Fibroblast of lung (primary cell): ENCODE data around the gene TRRAP. TPM values are rescaled to one million over a fixed set of nuclear protein-coding genes. Genes with fewer than 3 reads are reported as not detected.

Source experiments
- DNase-seq, 2 donors: peaks; one replicate each; pipeline versions ENCODE4 v3.0.0 to v3.0.0-alpha.2; 2010; ENCODE audit warnings: low read depth in 2 of 2
- H2AFZ ChIP-seq: 2 replicates; pipeline ENCODE4 v1.5.1; 2012; ENCODE audit warnings: low read length, control low read depth, inconsistent platforms
- H3K27ac ChIP-seq: 2 replicates; pipeline ENCODE4 v1.5.1; 2011; ENCODE audit warnings: low read length, control low read depth; ENCODE audit not compliant: insufficient read depth
- H3K27me3 ChIP-seq: 2 replicates; pipeline ENCODE4 v1.5.1; 2011; ENCODE audit warnings: mild to moderate bottlenecking, low read length; ENCODE audit not compliant: control insufficient read depth, insufficient read depth
- H3K36me3 ChIP-seq: 2 replicates; pipeline ENCODE4 v1.5.1; 2011; ENCODE audit warnings: low read length; ENCODE audit not compliant: control insufficient read depth, insufficient read depth
- H3K4me1 ChIP-seq: 2 replicates; pipeline ENCODE4 v1.5.1; 2011; ENCODE audit warnings: low read length; ENCODE audit not compliant: control insufficient read depth, insufficient read depth; ENCODE audit errors: extremely low read depth
- H3K4me2 ChIP-seq: 2 replicates; pipeline ENCODE4 v1.5.1; 2011; ENCODE audit warnings: low read length, control low read depth; ENCODE audit not compliant: insufficient read depth; ENCODE audit errors: extremely low read depth
- H3K4me3 ChIP-seq, 4 experiments: fragments of 200-600 bp in 1 of 4; sonication (generic) in 1 of 4; replicated peaks in 1 of 4; 2 replicates each; pipeline ENCODE4 v1.5.1; 2011 to 2016; ENCODE audit warnings: low read length in 4 of 4, low read depth in 3 of 4, mild to moderate bottlenecking in 3 of 4, control low read depth in 2 of 4, inconsistent platforms in 1 of 4, mixed read lengths in 1 of 4; ENCODE audit not compliant: insufficient read depth in 1 of 4; ENCODE audit errors: control extremely low read depth in 1 of 4
- H3K79me2 ChIP-seq: 2 replicates; pipeline ENCODE4 v1.5.1; 2012; ENCODE audit warnings: mild to moderate bottlenecking, low read length, inconsistent platforms; ENCODE audit not compliant: control insufficient read depth, insufficient read depth
- H3K9ac ChIP-seq: 2 replicates; pipeline ENCODE4 v1.5.1; 2011; ENCODE audit warnings: mild to moderate bottlenecking, low read length, control low read depth; ENCODE audit not compliant: insufficient read depth
- H3K9me3 ChIP-seq: 2 replicates; pipeline ENCODE4 v1.5.1; 2012; ENCODE audit warnings: low read depth, low read length; ENCODE audit not compliant: control insufficient read depth, insufficient read depth
- H4K20me1 ChIP-seq: 2 replicates; pipeline ENCODE4 v1.5.1; 2011; ENCODE audit warnings: low read length; ENCODE audit not compliant: control insufficient read depth, insufficient read depth; ENCODE audit errors: extremely low read depth
- EZH2 ChIP-seq: IDR thresholded peaks from 2 replicates; pipeline ENCODE4 v1.5.1; 2012; ENCODE audit warnings: low read length, control low read depth, mild to moderate bottlenecking; ENCODE audit errors: missing control alignments
- polyA plus RNA-seq, 2 donors: library from polyadenylated mRNA; depleted of rRNA in 1 of 2; stranded (reverse) in 1 of 2; unstranded in 1 of 2; fragments of >200 nt; gene quantifications; 2 replicates each; pipeline ENCODE4 v1.2.1, GENCODE V29; 2011 to 2012; ENCODE audit warnings: missing spikeins in 1 of 2
- total RNA-seq: library from RNA; depleted of rRNA; stranded (reverse); fragments of >200 nt; gene quantifications from 2 replicates; pipeline ENCODE4 v1.2.1, GENCODE V29; 2014
- TF ChIP-seq, protein P1 (sequence below), 2 donors: IDR thresholded peaks in 1 of 2; conservative IDR thresholded peaks in 1 of 2; 1 replicate in 1 of 2; 2 replicates in 1 of 2; pipeline ENCODE4 v1.5.1; 2011 to 2012; ENCODE audit warnings: low read length in 2 of 2, control low read depth in 1 of 2, inconsistent platforms in 1 of 2, low read depth in 1 of 2, mild to moderate bottlenecking in 1 of 2

Gene TRRAP
- total and polyA plus RNA-seq, 2 donors (not counting 1 experiment from before 2014, with no cell fraction given): 11.3 to 20.6 TPM

GRCh38 chr7:98907570-98907969 lies 29.2 kb downstream of the TRRAP start:
- peaks cover 22% of the 10 kb centered on the region for H3K36me3 ChIP-seq

GRCh38 chr7:98908585-98908984 lies 30.3 kb downstream of the TRRAP start:
- Histone ChIP-seq H2AFZ (no peak overlapping the region), H3K4me1 (no peaks in the 10 kb centered on the region), H3K9me3 (no peaks in the 10 kb centered on the region), H3K27me3 (no peaks in the 10 kb centered on the region), H3K36me3 (peaks cover 25% of the 10 kb centered on the region), H4K20me1 (no peaks in the 10 kb centered on the region), H3K4me3 (no peak overlapping the region), H3K4me2 (no peak overlapping the region), H3K27ac (no peak overlapping the region), H3K9ac (no peak overlapping the region), H3K79me2 (no peaks in the 10 kb centered on the region)
- DNase-seq: no peak
- TF ChIP-seq, protein P1, sequence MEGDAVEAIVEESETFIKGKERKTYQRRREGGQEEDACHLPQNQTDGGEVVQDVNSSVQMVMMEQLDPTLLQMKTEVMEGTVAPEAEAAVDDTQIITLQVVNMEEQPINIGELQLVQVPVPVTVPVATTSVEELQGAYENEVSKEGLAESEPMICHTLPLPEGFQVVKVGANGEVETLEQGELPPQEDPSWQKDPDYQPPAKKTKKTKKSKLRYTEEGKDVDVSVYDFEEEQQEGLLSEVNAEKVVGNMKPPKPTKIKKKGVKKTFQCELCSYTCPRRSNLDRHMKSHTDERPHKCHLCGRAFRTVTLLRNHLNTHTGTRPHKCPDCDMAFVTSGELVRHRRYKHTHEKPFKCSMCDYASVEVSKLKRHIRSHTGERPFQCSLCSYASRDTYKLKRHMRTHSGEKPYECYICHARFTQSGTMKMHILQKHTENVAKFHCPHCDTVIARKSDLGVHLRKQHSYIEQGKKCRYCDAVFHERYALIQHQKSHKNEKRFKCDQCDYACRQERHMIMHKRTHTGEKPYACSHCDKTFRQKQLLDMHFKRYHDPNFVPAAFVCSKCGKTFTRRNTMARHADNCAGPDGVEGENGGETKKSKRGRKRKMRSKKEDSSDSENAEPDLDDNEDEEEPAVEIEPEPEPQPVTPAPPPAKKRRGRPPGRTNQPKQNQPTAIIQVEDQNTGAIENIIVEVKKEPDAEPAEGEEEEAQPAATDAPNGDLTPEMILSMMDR (conservative IDR thresholded peaks at IDR 0.05 in 1 of 2, IDR thresholded peaks at IDR 0.05 in 1 of 2; ENCODE audit: low read depth in 1 of 2, low read length in 2 of 2): no peak
- TF ChIP-seq EZH2: no peak

More at GRCh38 chr7:98907570-98907969, 29.2 kb downstream of the TRRAP start:
- Histone ChIP-seq H3K27ac (no peak overlapping the region), H3K9me3 (no peaks in the 10 kb centered on the region), H3K9ac (no peak overlapping the region), H3K4me1 (no peaks in the 10 kb centered on the region), H4K20me1 (no peaks in the 10 kb centered on the region), H3K4me3 (no peak overlapping the region), H3K4me2 (no peak overlapping the region), H2AFZ (no peak overlapping the region), H3K79me2 (no peaks in the 10 kb centered on the region), H3K27me3 (no peaks in the 10 kb centered on the region)
- DNase-seq: no peak
- no peak for TF ChIP-seq EZH2
- TF ChIP-seq, protein P1 (conservative IDR thresholded peaks at IDR 0.05 in 1 of 2, IDR thresholded peaks at IDR 0.05 in 1 of 2; ENCODE audit: low read depth in 1 of 2, low read length in 2 of 2): no peak

- no peak overlapping the region for H3K4me3 ChIP-seq
- H3K79me2 ChIP-seq: no peaks in the 10 kb centered on the region
- DNase-seq: no peak
Measured at GRCh38 chr7:98909487-98909886, 31.2 kb downstream of the TRRAP start.

More at GRCh38 chr7:98909487-98909886, 31.2 kb downstream of the TRRAP start:
- Histone ChIP-seq H3K27ac (no peak overlapping the region), H3K36me3 (peaks cover 25% of the 10 kb centered on the region), H4K20me1 (no peaks in the 10 kb centered on the region), H3K4me1 (no peaks in the 10 kb centered on the region), H3K4me2 (no peak overlapping the region), H3K9ac (no peak overlapping the region), H2AFZ (no peak overlapping the region), H3K9me3 (no peaks in the 10 kb centered on the region), H3K27me3 (no peaks in the 10 kb centered on the region)
- TF ChIP-seq, protein P1 (conservative IDR thresholded peaks at IDR 0.05 in 1 of 2, IDR thresholded peaks at IDR 0.05 in 1 of 2; ENCODE audit: low read depth in 1 of 2, low read length in 2 of 2): no peak
- no peak for TF ChIP-seq EZH2
